CD4-positive, alpha-beta memory T cell (primary cell): ENCODE data around the gene GLS. TPM values are rescaled to one million over a fixed set of nuclear protein-coding genes. Genes with fewer than 3 reads are reported as not detected.

ENCODE experiments used
- CTCF ChIA-PET: fragments of 350-600 bp; sonication (Branson Sonifier 250); formaldehyde crosslinking; loops from one replicate; lab custom pipeline; 2021; ENCODE audit warnings: inconsistent platforms; ENCODE audit not compliant: partially characterized antibody; lab: Charles Lee
- POLR2A ChIA-PET: fragments of 350-600 bp; sonication (Branson Sonifier 250); formaldehyde crosslinking; loops from one replicate; lab custom pipeline; 2021; ENCODE audit not compliant: partially characterized antibody; lab: Charles Lee
- DNase-seq, 5 donors: peaks; one replicate each; pipeline versions ENCODE4 v3.0.0 to v3.0.0-alpha.2; 2020 to 2022; ENCODE audit warnings: mixed read lengths in 1 of 5
- H3K27ac ChIP-seq: one replicate; pipeline ENCODE4 v1.7.0; 2013; ENCODE audit warnings: low read depth, low read length
- H3K27me3 ChIP-seq: 2 replicates; pipeline ENCODE4 v1.7.0; 2013; ENCODE audit warnings: mild to moderate bottlenecking, low read length, moderate library complexity; ENCODE audit not compliant: insufficient read depth
- H3K36me3 ChIP-seq: 2 replicates; pipeline ENCODE4 v1.7.0; 2013; ENCODE audit warnings: mild to moderate bottlenecking, low read length, moderate library complexity; ENCODE audit not compliant: insufficient read depth
- H3K4me1 ChIP-seq: 2 replicates; pipeline ENCODE4 v1.7.0; 2013; ENCODE audit warnings: mild to moderate bottlenecking, low read length, moderate library complexity; ENCODE audit not compliant: insufficient read depth
- H3K4me3 ChIP-seq, 2 donors: one replicate each; pipeline ENCODE4 v1.7.0; 2013; ENCODE audit warnings: low read length in 2 of 2, mild to moderate bottlenecking in 1 of 2
- H3K9me3 ChIP-seq, 2 donors: one replicate each; pipeline ENCODE4 v1.7.0; 2013; ENCODE audit warnings: low read length in 2 of 2, control low read depth in 1 of 2; ENCODE audit not compliant: control insufficient read depth in 1 of 2
- H3K27ac Mint-ChIP-seq, 7 donors: one replicate each; pipeline ENCODE4 v1.8.0; 2020 to 2021; ENCODE audit warnings: mixed read lengths in 7 of 7, mild to moderate bottlenecking in 6 of 7, inconsistent platforms in 3 of 7, moderate library complexity in 3 of 7
- H3K27me3 Mint-ChIP-seq, 2 donors: one replicate each; pipeline ENCODE4 v1.8.0; 2020 to 2021; ENCODE audit warnings: mixed read lengths in 2 of 2
- H3K36me3 Mint-ChIP-seq, 2 donors: one replicate each; pipeline ENCODE4 v1.8.0; 2020 to 2021; ENCODE audit warnings: mixed read lengths in 2 of 2, inconsistent platforms in 1 of 2, mild to moderate bottlenecking in 1 of 2
- H3K4me1 Mint-ChIP-seq, 4 donors: one replicate each; pipeline ENCODE4 v1.8.0; 2020 to 2021; ENCODE audit warnings: mixed read lengths in 4 of 4, mild to moderate bottlenecking in 1 of 4
- H3K4me3 Mint-ChIP-seq, 8 donors: one replicate each; pipeline ENCODE4 v1.8.0; 2020 to 2021; ENCODE audit warnings: mixed read lengths in 8 of 8, mild to moderate bottlenecking in 7 of 8, moderate library complexity in 6 of 8, inconsistent platforms in 3 of 8
- H3K9me3 Mint-ChIP-seq, 8 donors: one replicate each; pipeline ENCODE4 v1.8.0; 2020 to 2021; ENCODE audit warnings: mixed read lengths in 8 of 8, mild to moderate bottlenecking in 5 of 8, inconsistent platforms in 3 of 8, moderate library complexity in 1 of 8
- intact Hi-C: fragments of 100-400 bp; cut with micrococcal nuclease; formaldehyde crosslinking; loops from one replicate; pipeline ENCODE4 v1.15.1; 2023
- polyA plus RNA-seq, 2 donors: library from polyadenylated mRNA; unstranded; fragments of 300-500 nt; fragmentation: Illumina TruSeq; gene quantifications; one replicate each; pipeline ENCODE4 v1.2.3, GENCODE V29; 2021
- total RNA-seq, 2 experiments: library from RNA; stranded (reverse); gene quantifications; one replicate each; pipeline ENCODE4 v1.2.3, GENCODE V29; 2021

The GLS gene
- total and polyA plus RNA-seq, 4 experiments from 2014 or later: 27.0 to 208 (median 132) TPM

- Histone ChIP-seq H3K4me3 (no peak overlapping the region), H3K36me3 (peaks cover 44% of the 10 kb centered on the region), H3K27ac (no peak overlapping the region), H3K4me1 (no peaks in the 10 kb centered on the region), H3K27me3 (no peaks in the 10 kb centered on the region), H3K9me3 (no peaks in the 10 kb centered on the region)
- peak overlapping the region in 5 of 7 donors; percentile 7 to 87 (median 42) for H3K27ac Mint-ChIP-seq
- POLR2A ChIA-PET: interaction anchor here (1.4 kb wide), 1 partner anchor 79 kb away, joined by 3 read pairs; no protein-coding TSS in a partner anchor
- H3K27me3 Mint-ChIP-seq: no peaks in the 10 kb centered on the region
- intact Hi-C loops: loop anchor here (10.0 kb wide), 1 partner anchor 877 kb away; no protein-coding TSS in a partner anchor
- H3K4me1 Mint-ChIP-seq: peaks cover 24 to 44% (median 34%) of the 10 kb centered on the region in 4 donors
- H3K4me3 Mint-ChIP-seq: no peak overlapping the region
- no peak for DNase-seq
- peaks cover 69 to 75% of the 10 kb centered on the region in 2 donors for H3K36me3 Mint-ChIP-seq
- CTCF ChIA-PET: no interaction called here
- peaks cover 0 to 19% (median 9%) of the 10 kb centered on the region in 8 donors for H3K9me3 Mint-ChIP-seq
Observed at GRCh38 chr2:190961918-190962487, 81.4 kb downstream of the GLS start.

- Histone ChIP-seq H3K36me3 (peaks cover 54% of the 10 kb centered on the region), H3K9me3 (no peaks in the 10 kb centered on the region), H3K4me3 (no peak overlapping the region), H3K27me3 (no peaks in the 10 kb centered on the region), H3K27ac (no peak overlapping the region), H3K4me1 (no peaks in the 10 kb centered on the region)
- POLR2A ChIA-PET: interaction anchor here (1.4 to 2.2 kb wide), 2 partner anchors 16 to 80 kb away, joined by 3 to 6 read pairs; no protein-coding TSS in a partner anchor
- CTCF ChIA-PET: interaction anchor here (0.6 to 4.6 kb wide), 4 partner anchors 14 to 131 kb away, joined by 3 to 22 read pairs (median 4); no protein-coding TSS in a partner anchor
- DNase-seq: no peak
- no peaks in the 10 kb centered on the region for H3K27me3 Mint-ChIP-seq
- intact Hi-C loops: loop anchor here (10.0 kb wide), 1 partner anchor 878 kb away; no protein-coding TSS in a partner anchor
- no peak overlapping the region for H3K4me3 Mint-ChIP-seq
- H3K9me3 Mint-ChIP-seq: peaks cover 0 to 11% (median 5%) of the 10 kb centered on the region in 8 donors
- peaks cover 29 to 44% (median 36%) of the 10 kb centered on the region in 4 donors for H3K4me1 Mint-ChIP-seq
- H3K27ac Mint-ChIP-seq: peak overlapping the region in 4 of 7 donors; percentile 14 to 74 (median 52)
- H3K36me3 Mint-ChIP-seq: peaks cover 67 to 80% of the 10 kb centered on the region in 2 donors
Observed at GRCh38 chr2:190963088-190963487, 82.5 kb downstream of the GLS start.

DNA sequence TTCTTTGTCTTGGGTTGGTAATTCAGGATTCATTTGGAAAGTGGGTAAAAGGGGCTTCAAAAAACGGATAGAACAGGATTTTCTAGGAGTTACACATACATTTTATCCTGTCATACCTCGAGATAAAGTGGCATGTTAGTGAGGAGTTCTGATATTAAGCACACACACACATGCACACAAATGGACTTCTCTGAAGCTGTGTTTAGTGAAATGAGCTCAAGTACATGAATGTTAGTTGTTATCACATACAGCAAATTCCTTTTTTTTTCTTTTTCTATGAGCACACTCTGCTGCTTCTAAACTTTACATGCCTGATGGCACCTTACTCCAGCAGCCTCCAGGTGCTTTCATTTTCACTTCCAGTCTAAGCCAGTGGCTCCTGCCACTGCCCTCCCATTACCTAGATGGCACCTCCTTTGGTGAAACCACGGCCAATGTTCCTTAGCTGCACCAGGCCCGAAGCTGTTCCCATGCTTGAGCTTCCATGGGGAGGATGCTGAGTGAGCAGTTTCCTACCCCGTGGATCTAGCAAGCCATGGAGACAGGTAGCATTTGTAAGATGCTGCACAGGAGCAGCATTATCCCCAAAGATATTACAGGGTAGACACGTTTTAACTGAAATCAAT, 83.7 kb downstream of the GLS start:
- ChIA-PET POLR2A (interaction anchor here (2.2 kb wide), 1 partner anchor 17 kb away, joined by 6 read pairs; no protein-coding TSS in a partner anchor), CTCF (interaction anchor here (1.1 to 4.6 kb wide), 5 partner anchors 10 to 114 kb away, joined by 3 to 22 read pairs (median 4); no protein-coding TSS in a partner anchor)
- intact Hi-C loops: loop anchor here (10.0 kb wide), 1 partner anchor 879 kb away; no protein-coding TSS in a partner anchor
- peak overlapping the region; percentile 22 for H3K27ac ChIP-seq
- H3K4me3 ChIP-seq: no peak overlapping the region
- DNase-seq: peak in 1 of 5 donors; percentile 16
- H3K36me3 ChIP-seq: peaks cover 64% of the 10 kb centered on the region
- H3K4me1 ChIP-seq: no peaks in the 10 kb centered on the region
- peaks cover 0 to 1% (median 0%) of the 10 kb centered on the region in 8 donors for H3K9me3 Mint-ChIP-seq
- H3K4me1 Mint-ChIP-seq: peaks cover 23 to 35% (median 31%) of the 10 kb centered on the region in 4 donors
- peak overlapping the region in 3 of 8 donors; percentile 4 to 66 (median 11) for H3K4me3 Mint-ChIP-seq
- H3K27me3 Mint-ChIP-seq: no peaks in the 10 kb centered on the region
- no peaks in the 10 kb centered on the region for H3K27me3 ChIP-seq
- H3K36me3 Mint-ChIP-seq: peaks cover 60 to 78% of the 10 kb centered on the region in 2 donors
- H3K27ac Mint-ChIP-seq: peak overlapping the region; percentile 53 to 88 (median 79)
- no peaks in the 10 kb centered on the region for H3K9me3 ChIP-seq

GRCh38 chr2:190965580-190966222, 85.1 kb downstream of the GLS start:
- peak overlapping the region in 4 of 7 donors; percentile 27 to 53 (median 47) for H3K27ac Mint-ChIP-seq
- Histone ChIP-seq H3K4me1 (no peaks in the 10 kb centered on the region), H3K27me3 (no peaks in the 10 kb centered on the region), H3K27ac (no peak overlapping the region), H3K9me3 (no peaks in the 10 kb centered on the region), H3K4me3 (no peak overlapping the region), H3K36me3 (peaks cover 74% of the 10 kb centered on the region)
- peaks cover 66 to 83% of the 10 kb centered on the region in 2 donors for H3K36me3 Mint-ChIP-seq
- CTCF ChIA-PET: interaction anchor here (0.6 to 4.6 kb wide), 3 partner anchors 10 to 115 kb away, joined by 3 to 22 read pairs (median 4); no protein-coding TSS in a partner anchor
- H3K9me3 Mint-ChIP-seq: no peaks in the 10 kb centered on the region
- intact Hi-C loops: loop anchor here (5.0 to 10.0 kb wide), 2 partner anchors 33 to 881 kb away; no protein-coding TSS in a partner anchor
- no peaks in the 10 kb centered on the region for H3K27me3 Mint-ChIP-seq
- peaks cover 25 to 40% (median 33%) of the 10 kb centered on the region in 4 donors for H3K4me1 Mint-ChIP-seq
- POLR2A ChIA-PET: no interaction called here
- DNase-seq: no peak
- no peak overlapping the region for H3K4me3 Mint-ChIP-seq

GRCh38 chr2:190968522-190968921, 87.9 kb downstream of the GLS start:
- Mint-ChIP-seq H3K4me1 (peaks cover 24 to 42% (median 30%) of the 10 kb centered on the region in 4 donors), H3K9me3 (no peaks in the 10 kb centered on the region), H3K27me3 (no peaks in the 10 kb centered on the region), H3K27ac (peak overlapping the region in 5 of 7 donors; percentile 76 to 83 (median 77)), H3K36me3 (peaks cover 63 to 88% of the 10 kb centered on the region in 2 donors), H3K4me3 (no peak overlapping the region)
- POLR2A ChIA-PET: interaction anchor here (0.6 to 1.7 kb wide), 4 partner anchors 9 to 87 kb away, joined by 3 to 5 read pairs (median 4); no protein-coding TSS in a partner anchor
- Histone ChIP-seq H3K9me3 (no peaks in the 10 kb centered on the region), H3K4me1 (no peaks in the 10 kb centered on the region), H3K4me3 (no peak overlapping the region), H3K27me3 (no peaks in the 10 kb centered on the region), H3K27ac (no peak overlapping the region), H3K36me3 (peaks cover 77% of the 10 kb centered on the region)
- intact Hi-C loops: loop anchor here (5.0 to 10.0 kb wide), 2 partner anchors 36 to 884 kb away; no protein-coding TSS in a partner anchor
- DNase-seq: no peak
- CTCF ChIA-PET: interaction anchor here (1.2 to 2.1 kb wide), 2 partner anchors 9 to 118 kb away, joined by 3 to 8 read pairs; no protein-coding TSS in a partner anchor

DNA sequence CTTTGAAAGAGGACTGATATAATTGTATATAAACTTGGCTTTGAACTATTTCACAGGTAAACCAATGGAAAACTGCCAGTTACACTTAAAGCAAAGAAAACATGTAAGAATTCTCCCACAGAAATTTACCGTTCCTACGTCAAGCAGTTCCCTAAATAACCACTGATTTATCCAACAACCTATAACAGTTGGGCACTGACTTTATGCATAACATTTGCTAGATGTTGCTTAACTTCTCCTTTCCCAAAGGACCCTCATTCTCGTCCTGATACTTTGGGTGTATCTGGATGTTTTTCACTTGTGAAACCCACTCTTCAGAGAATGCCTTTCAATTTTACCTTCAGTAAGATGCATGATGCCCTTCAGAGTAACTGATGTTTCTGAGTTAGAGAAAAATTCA, 89.5 kb downstream of the GLS start:
- Histone ChIP-seq H3K4me1 (no peaks in the 10 kb centered on the region), H3K36me3 (peaks cover 90% of the 10 kb centered on the region), H3K27me3 (no peaks in the 10 kb centered on the region), H3K9me3 (no peaks in the 10 kb centered on the region), H3K4me3 (no peak overlapping the region), H3K27ac (no peak overlapping the region)
- H3K4me1 Mint-ChIP-seq: peaks cover 14 to 30% (median 22%) of the 10 kb centered on the region in 4 donors
- H3K27me3 Mint-ChIP-seq: no peaks in the 10 kb centered on the region
- H3K27ac Mint-ChIP-seq: peak overlapping the region in 6 of 7 donors; percentile 53 to 87 (median 68)
- H3K4me3 Mint-ChIP-seq: no peak overlapping the region
- peaks cover 63 to 88% of the 10 kb centered on the region in 2 donors for H3K36me3 Mint-ChIP-seq
- CTCF ChIA-PET: no interaction called here
- no peak for DNase-seq
- POLR2A ChIA-PET: no interaction called here
- H3K9me3 Mint-ChIP-seq: no peaks in the 10 kb centered on the region
- intact Hi-C loops: no loop called here
